Activated CD8-positive, alpha-beta T cell treated with anti-CD3 and anti-CD28 coated beads, Interleukin-2, amount 10 ng/mL, durations not matched to agents 7 days and 5 days (primary cell): Measurements from ENCODE around the gene MPP7. TPM values are rescaled to one million over a fixed set of nuclear protein-coding genes. Genes with fewer than 3 reads are reported as not detected.

ENCODE experiments used
- ATAC-seq: fragments of 150-1000 bp; cut with Tn5 transposase; one replicate; pipeline ENCODE4 v1.10.0; 2021; ENCODE audit warnings: moderate library complexity
- CTCF ChIA-PET: fragments of 350-600 bp; sonication (Branson Sonifier 250); formaldehyde crosslinking; loops from one replicate; lab custom pipeline; 2021; ENCODE audit warnings: antibody characterized with exemption; lab: Charles Lee
- POLR2A ChIA-PET: fragments of 350-600 bp; sonication (Branson Sonifier 250); formaldehyde crosslinking; loops from one replicate; lab custom pipeline; 2021; ENCODE audit warnings: antibody characterized with exemption; lab: Charles Lee
- DNase-seq: peaks from one replicate; pipeline ENCODE4 v3.0.0-alpha.2; 2020
- H3K27ac Mint-ChIP-seq: one replicate; pipeline ENCODE4 v1.8.0; 2021; ENCODE audit warnings: mild to moderate bottlenecking, mixed read lengths
- H3K27me3 Mint-ChIP-seq: one replicate; pipeline ENCODE4 v1.8.0; 2021; ENCODE audit warnings: low read depth, mixed read lengths
- H3K36me3 Mint-ChIP-seq: one replicate; pipeline ENCODE4 v1.8.0; 2021; ENCODE audit warnings: low read depth, mixed read lengths
- H3K4me1 Mint-ChIP-seq: one replicate; pipeline ENCODE4 v1.8.0; 2021; ENCODE audit warnings: low read depth, mixed read lengths
- H3K4me3 Mint-ChIP-seq: one replicate; pipeline ENCODE4 v1.8.0; 2021; ENCODE audit warnings: mild to moderate bottlenecking, mixed read lengths
- H3K9me3 Mint-ChIP-seq: one replicate; pipeline ENCODE4 v1.8.0; 2022; ENCODE audit warnings: mixed read lengths; ENCODE audit not compliant: insufficient read depth
- microRNA-seq: library from miRNA; unstranded; fragments of <30 nt; microRNA quantifications from one replicate; pipeline ENCODE4 v1.2.0, GENCODE V29; 2022
- total RNA-seq, 2 experiments: library from RNA; stranded (reverse); gene quantifications; one replicate each; pipeline ENCODE4 v1.2.3, GENCODE V29; 2021

The MPP7 gene
- total RNA-seq, 2 experiments from 2014 or later, result 13.0 to 13.5 TPM

DNA sequence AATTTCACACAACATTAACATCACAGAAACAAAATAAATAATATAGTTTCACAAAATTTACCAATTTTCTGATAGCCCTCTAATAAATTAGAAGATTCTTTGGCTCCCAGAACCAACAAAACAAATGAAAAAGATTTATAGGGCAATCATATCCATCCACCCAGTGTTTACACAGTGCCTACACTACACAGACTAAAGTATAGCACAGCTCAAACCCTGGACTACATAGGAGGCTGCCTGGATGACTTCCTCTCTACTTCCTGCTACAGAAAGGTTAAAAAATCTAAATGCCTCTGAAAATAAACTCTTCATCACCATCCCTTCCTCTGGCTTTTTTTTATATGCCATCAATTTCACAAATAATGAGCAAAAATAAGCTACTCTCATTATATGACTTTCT, 28.4 kb downstream of the MPP7 start:
- CTCF ChIA-PET, result interaction anchor here (1.1 to 1.4 kb wide), 2 partner anchors 106 to 119 kb away, joined by 3 to 5 read pairs; no protein-coding TSS in a partner anchor
- H3K27ac Mint-ChIP-seq, result no peak overlapping the region
- no peaks in the 10 kb centered on the region for H3K36me3 Mint-ChIP-seq
- H3K27me3 Mint-ChIP-seq, result no peaks in the 10 kb centered on the region
- DNase-seq (no peak), ATAC-seq (no peak)
- H3K4me1 Mint-ChIP-seq, result peaks cover 5% of the 10 kb centered on the region
- POLR2A ChIA-PET, result no interaction called here
- H3K9me3 Mint-ChIP-seq, result no peaks in the 10 kb centered on the region
- H3K4me3 Mint-ChIP-seq, result no peak overlapping the region

DNA sequence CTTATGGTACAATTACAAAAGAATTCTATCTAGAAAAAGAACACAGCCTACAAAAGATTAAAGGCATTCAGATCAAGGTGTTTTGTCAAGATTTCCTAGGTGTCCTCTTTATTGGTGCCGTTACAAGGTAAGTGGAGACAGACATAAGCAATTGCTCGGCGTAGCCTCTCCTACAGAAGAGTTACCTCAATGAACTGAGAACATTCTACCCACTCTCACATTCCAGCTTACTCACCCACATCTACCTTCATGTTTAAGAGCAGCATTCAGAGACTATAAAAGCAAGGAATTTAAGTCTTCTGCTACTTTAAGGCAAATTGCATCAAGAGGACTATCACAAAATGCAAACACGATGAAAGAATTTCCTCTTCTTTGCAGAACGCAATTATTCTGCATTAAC, 29.5 kb downstream of the MPP7 start:
- no peaks in the 10 kb centered on the region for H3K36me3 Mint-ChIP-seq
- ATAC-seq, result no peak
- H3K4me3 Mint-ChIP-seq, result no peak overlapping the region
- ChIA-PET POLR2A (no interaction called here), CTCF (no interaction called here)
- no peak for DNase-seq
- no peak overlapping the region for H3K27ac Mint-ChIP-seq
- H3K27me3 Mint-ChIP-seq, result no peaks in the 10 kb centered on the region
- no peaks in the 10 kb centered on the region for H3K9me3 Mint-ChIP-seq
- H3K4me1 Mint-ChIP-seq, result peaks cover 5% of the 10 kb centered on the region

DNA sequence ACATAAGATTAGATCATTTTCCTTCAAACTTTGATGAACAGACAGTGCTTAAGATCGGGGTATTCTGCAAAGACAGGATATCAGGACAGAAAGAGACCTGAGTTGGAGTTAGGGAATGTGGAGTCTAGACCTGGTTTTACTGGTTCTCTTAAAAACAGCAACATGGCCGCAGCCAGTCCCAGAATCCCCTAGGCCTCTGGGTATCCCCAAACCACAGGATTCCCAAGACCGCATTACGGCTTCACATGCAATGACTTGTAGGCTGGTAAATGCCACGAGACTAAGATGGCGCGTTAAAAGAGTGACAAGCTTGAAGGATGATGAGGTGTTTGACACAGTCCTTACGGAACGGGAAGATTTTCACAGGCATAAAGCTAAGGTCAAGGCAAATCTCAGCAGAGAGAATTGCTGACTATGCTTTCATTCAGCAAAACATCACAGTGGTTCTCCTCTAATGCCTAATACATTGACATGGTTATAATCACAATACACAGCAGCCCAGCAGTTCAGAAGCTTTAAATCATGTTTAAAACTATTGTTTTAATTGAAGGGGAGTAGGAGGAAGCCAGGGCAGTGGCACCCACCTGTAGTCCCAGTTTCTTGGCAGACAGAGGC, 32.9 kb downstream of the MPP7 start:
- Mint-ChIP-seq H3K36me3 (no peaks in the 10 kb centered on the region), H3K4me3 (no peak overlapping the region), H3K9me3 (no peaks in the 10 kb centered on the region), H3K4me1 (peaks cover 10% of the 10 kb centered on the region), H3K27ac (no peak overlapping the region), H3K27me3 (no peaks in the 10 kb centered on the region)
- ATAC-seq (no peak), DNase-seq (no peak)
- CTCF ChIA-PET, result interaction anchor here (1.7 kb wide), 1 partner anchor 111 kb away, joined by 6 read pairs; no protein-coding TSS in a partner anchor
- POLR2A ChIA-PET, result no interaction called here

- Mint-ChIP-seq H3K4me3 (no peak overlapping the region), H3K27ac (no peak overlapping the region), H3K27me3 (no peaks in the 10 kb centered on the region), H3K36me3 (no peaks in the 10 kb centered on the region), H3K9me3 (no peaks in the 10 kb centered on the region), H3K4me1 (peaks cover 6% of the 10 kb centered on the region)
- ChIA-PET POLR2A (no interaction called here), CTCF (interaction anchor here (0.9 to 1.7 kb wide), 5 partner anchors 15 to 127 kb away, joined by 3 to 10 read pairs (median 6); no protein-coding TSS in a partner anchor)
- DNase-seq (no peak), ATAC-seq (no peak)
Measured at GRCh38 chr10:28266449-28267224, 36.2 kb downstream of the MPP7 start.

DNA sequence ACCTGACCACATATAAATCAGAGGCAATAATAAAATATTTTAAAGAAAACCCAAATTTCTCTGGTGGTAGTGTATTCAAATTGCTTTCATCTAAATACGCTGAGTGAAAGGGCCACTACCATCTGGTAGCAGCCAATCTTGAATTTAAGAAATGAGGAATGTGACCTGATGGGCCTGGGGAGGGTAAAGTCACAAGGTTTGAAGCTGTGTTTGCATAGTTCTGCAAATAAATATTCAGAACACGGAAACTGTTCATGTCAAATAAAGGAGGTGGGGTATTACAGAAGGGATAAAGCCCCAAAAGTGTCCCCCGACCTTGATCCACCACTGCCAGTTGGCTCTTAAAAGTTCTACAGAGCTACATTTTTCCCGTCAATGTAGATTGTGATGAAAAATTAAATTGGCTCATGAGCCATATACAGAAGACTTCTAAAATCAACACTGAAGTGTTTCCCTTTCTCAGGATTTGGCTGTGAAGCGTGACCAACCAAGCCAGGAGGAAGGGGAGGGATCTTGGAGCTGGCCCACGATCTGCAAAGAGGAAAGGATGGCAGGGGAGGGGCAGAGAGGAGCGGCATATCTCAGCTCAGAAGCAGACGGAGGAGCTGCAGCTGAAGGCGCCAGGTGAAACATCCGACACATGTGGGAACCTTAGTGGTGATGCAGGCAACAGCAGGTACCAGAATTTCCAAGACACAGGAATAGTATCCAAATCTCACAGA, 39.6 kb downstream of the MPP7 start:
- H3K4me1 Mint-ChIP-seq, result peaks cover 6% of the 10 kb centered on the region
- ATAC-seq, result no peak
- POLR2A ChIA-PET, result no interaction called here
- no peaks in the 10 kb centered on the region for H3K9me3 Mint-ChIP-seq
- H3K4me3 Mint-ChIP-seq, result no peak overlapping the region
- no peaks in the 10 kb centered on the region for H3K27me3 Mint-ChIP-seq
- DNase-seq, result no peak
- CTCF ChIA-PET, result no interaction called here
- no peaks in the 10 kb centered on the region for H3K36me3 Mint-ChIP-seq
- H3K27ac Mint-ChIP-seq, result no peak overlapping the region

- Mint-ChIP-seq H3K4me1 (no peaks in the 10 kb centered on the region), H3K27me3 (no peaks in the 10 kb centered on the region), H3K9me3 (no peaks in the 10 kb centered on the region), H3K36me3 (no peaks in the 10 kb centered on the region), H3K4me3 (no peak overlapping the region), H3K27ac (no peak overlapping the region)
- CTCF ChIA-PET, result no interaction called here
- POLR2A ChIA-PET, result no interaction called here
- ATAC-seq (no peak), DNase-seq (no peak)
Measured at GRCh38 chr10:28256776-28257175, 46.1 kb downstream of the MPP7 start.

DNA sequence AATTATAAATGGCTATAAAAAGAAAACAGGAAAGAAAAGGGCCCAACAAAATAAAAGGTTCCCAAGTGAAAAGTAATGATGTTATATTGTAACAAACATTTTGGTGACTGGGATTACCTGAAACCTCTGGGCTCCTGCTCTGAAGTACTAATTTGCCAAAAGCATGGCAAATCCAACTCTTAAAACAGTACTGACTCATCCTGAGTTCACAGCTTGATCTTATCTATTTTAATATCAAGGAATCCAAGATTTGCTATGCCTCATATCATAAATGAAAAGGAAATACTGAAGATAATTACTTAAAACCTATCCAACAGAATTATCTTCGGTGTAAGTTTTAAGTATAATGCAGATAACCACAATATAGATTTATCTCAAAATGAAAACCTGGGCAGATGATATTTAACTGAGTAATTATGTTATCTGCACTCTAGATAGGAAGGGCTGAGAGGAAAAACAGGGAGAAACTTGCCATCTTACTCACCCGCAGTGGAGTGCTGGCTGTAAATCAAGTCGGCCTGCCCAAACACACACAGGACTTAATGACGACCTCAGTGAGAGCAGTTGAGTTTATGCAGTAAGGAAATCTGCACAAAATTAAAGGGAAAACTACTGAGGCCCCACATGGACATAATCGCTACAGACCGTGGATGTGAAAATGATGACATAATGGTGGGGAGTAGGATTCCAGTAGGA, 48.4 kb downstream of the MPP7 start:
- CTCF ChIA-PET, result interaction anchor here (0.9 to 5.4 kb wide), 5 partner anchors 13 to 139 kb away, joined by 3 to 87 read pairs (median 19); partner anchors contain the start of gene MPP7
- no peak overlapping the region for H3K27ac Mint-ChIP-seq

GRCh38 chr10:28253169-28253785, 49.6 kb downstream of the MPP7 start:
- no peak overlapping the region for H3K4me3 Mint-ChIP-seq
- H3K27ac Mint-ChIP-seq, result no peak overlapping the region
- no peak for DNase-seq
- POLR2A ChIA-PET, result no interaction called here
- H3K9me3 Mint-ChIP-seq, result no peaks in the 10 kb centered on the region
- CTCF ChIA-PET, result interaction anchor here (1.1 to 5.4 kb wide), 6 partner anchors 12 to 140 kb away, joined by 3 to 87 read pairs (median 26); partner anchors contain the start of gene MPP7
- peaks cover 5% of the 10 kb centered on the region for H3K4me1 Mint-ChIP-seq
- no peaks in the 10 kb centered on the region for H3K27me3 Mint-ChIP-seq
- no peak for ATAC-seq
- no peaks in the 10 kb centered on the region for H3K36me3 Mint-ChIP-seq

More for the DNA sequence above, 48.4 kb downstream of the MPP7 start:
- Mint-ChIP-seq H3K9me3 (no peaks in the 10 kb centered on the region), H3K4me1 (no peaks in the 10 kb centered on the region), H3K36me3 (no peaks in the 10 kb centered on the region), H3K27me3 (no peaks in the 10 kb centered on the region), H3K4me3 (no peak overlapping the region)
- POLR2A ChIA-PET, result no interaction called here
- DNase-seq (no peak), ATAC-seq (no peak)

Small RNA genes within 50 kb of the gene (microRNA-seq; reads per million reads assigned to microRNA genes)
- gene MIR8086, result not detected

Other genes with a start within 250 kb of the MPP7 start
- 100 to 1,000 TPM; 126 to 131 TPM for gene WAC, start 230.1 kb upstream of the MPP7 start, total RNA-seq